HepG2 (cell line): ENCODE results near the gene SERPINA6. TPM values are rescaled to one million over a fixed set of nuclear protein-coding genes. Genes with fewer than 3 reads are reported as not detected.

Experiments
- ATAC-seq: fragments of 200-7000 bp; cut with Tn5 transposase; 3 replicates; pipeline ENCODE4 v1.9.1; 2020; ENCODE audit warnings: mild to moderate bottlenecking, moderate library complexity
- BruUV-seq: library from RNA; stranded (reverse); fragments of 400-500 nt; replicated peaks from 2 replicates; lab custom pipeline; 2021; lab: Mats Ljungman, UMichigan
- CTCF ChIA-PET: fragments of 300-600 bp; formaldehyde crosslinking; extraction: SDS; loops from one replicate; lab custom pipeline; 2021; ENCODE audit warnings: low total read pairs, inconsistent platforms, low intra/inter-chr PET ratio; lab: Yijun Ruan, JAX
- POLR2A ChIA-PET: fragments of 350-600 bp; sonication (Branson Sonifier 250); formaldehyde crosslinking; loops from one replicate; lab custom pipeline; 2020; ENCODE audit warnings: antibody characterized with exemption, inconsistent platforms; lab: Yijun Ruan, JAX
- DNase-seq: peaks from one replicate; pipeline ENCODE4 v3.0.0-alpha.2; 2015; ENCODE audit warnings: low spot score
- FAIRE-seq: peaks from 3 replicates; lab custom pipeline; 2011; peaks lifted over from hg19 to GRCh38; lab: Jason Lieb, UNC
- H2AFZ ChIP-seq: one replicate; pipeline ENCODE4 v1.6.1; 2011; ENCODE audit warnings: low read length, inconsistent platforms
- H3K27ac ChIP-seq: fragments of 300-600 bp; 3 replicates; pipeline ENCODE4 v1.8.0; 2011; ENCODE audit warnings: mixed run types, mild to moderate bottlenecking, mixed read lengths, low read length, inconsistent platforms; ENCODE audit not compliant: insufficient read depth; ENCODE audit errors: extremely low read length
- H3K27me3 ChIP-seq, 2 experiments: fragments of 200-600 bp in 1 of 2; 2 replicates in 1 of 2; 3 replicates in 1 of 2; pipeline versions ENCODE4 v1.6.0 to v1.8.0; 2011; ENCODE audit warnings: low read length in 2 of 2, mild to moderate bottlenecking in 2 of 2, moderate library complexity in 2 of 2, inconsistent platforms in 1 of 2; ENCODE audit not compliant: insufficient read depth in 2 of 2, control insufficient read depth in 1 of 2
- H3K36me3 ChIP-seq, 2 experiments: fragments of 200-600 bp in 1 of 2; replicated peaks in 1 of 2; 2 replicates in 1 of 2; 3 replicates in 1 of 2; pipeline versions ENCODE4 v1.5.1 to v1.8.0; 2011; ENCODE audit warnings: low read length in 2 of 2, inconsistent platforms in 1 of 2; ENCODE audit not compliant: insufficient read depth in 2 of 2, control insufficient read depth in 1 of 2
- H3K4me1 ChIP-seq: 2 replicates; pipeline ENCODE4 v1.5.1; 2012; ENCODE audit warnings: low read length, inconsistent platforms; ENCODE audit not compliant: insufficient read depth
- H3K4me2 ChIP-seq: 2 replicates; pipeline ENCODE4 v1.6.0; 2011; ENCODE audit warnings: low read depth, low read length, inconsistent platforms
- H3K4me3 ChIP-seq, 3 experiments: fragments of 200-600 bp in 1 of 3; sonication (generic), shearing (Covaris generic) in 1 of 3; replicated peaks in 1 of 3; 2 replicates each; pipeline ENCODE4 v1.5.1; 2011 to 2016; ENCODE audit warnings: low read length in 3 of 3, inconsistent platforms in 2 of 3, low read depth in 2 of 3, mild to moderate bottlenecking in 2 of 3, control low read depth in 1 of 3, mixed read lengths in 1 of 3; ENCODE audit not compliant: insufficient read depth in 1 of 3
- H3K79me2 ChIP-seq: one replicate; pipeline ENCODE4 v1.6.1; 2011; ENCODE audit warnings: low read length, inconsistent platforms; ENCODE audit not compliant: insufficient read depth
- H3K9ac ChIP-seq: 2 replicates; pipeline ENCODE4 v1.6.0; 2011; ENCODE audit warnings: mild to moderate bottlenecking, low read depth, low read length, inconsistent platforms; ENCODE audit not compliant: insufficient read depth
- H3K9me3 ChIP-seq: 2 replicates; pipeline ENCODE4 v1.5.1; 2012; ENCODE audit warnings: mild to moderate bottlenecking, low read length
- H4K20me1 ChIP-seq: 2 replicates; pipeline ENCODE4 v1.6.0; 2011; ENCODE audit warnings: inconsistent platforms, mild to moderate bottlenecking, low read length, moderate library complexity; ENCODE audit not compliant: insufficient read depth
- WGBS: methylation state at CpG from one replicate; pipeline ENCODE4 v1.1.6; 2017; ENCODE audit warnings: low lambda C conversion rate; 5-methylcytosine and 5-hydroxymethylcytosine counted together
- in situ Hi-C: cut with HindIII; loops from 2 replicates; pipeline ENCODE4 v1.10.0; 2017; ENCODE audit warnings: low pct_unique_long_range_greater_than_20kb; ENCODE audit not compliant: extremely low pct_ligation_motif_present
- intact Hi-C: fragments of 100-400 bp; cut with micrococcal nuclease; formaldehyde crosslinking; loops from one replicate; pipeline ENCODE4 v1.10.0; 2022; ENCODE audit not compliant: unreplicated experiment
- polyA plus RNA-seq, 8 experiments: library from polyadenylated mRNA; depleted of rRNA in 3 of 8; stranded (reverse) in 7 of 8; unstranded in 1 of 8; fragments of >200 nt; fragmentation: Illumina TruSeq in 4 of 8; extraction: Trizol in 4 of 8; gene quantifications; 2 replicates each; pipeline versions ENCODE4 v1.2.1 to v1.2.3, GENCODE V29; 2011 to 2016; ENCODE audit warnings: low read depth in 4 of 8, missing spikeins in 1 of 8, mixed read lengths in 1 of 8; ENCODE audit not compliant: insufficient read depth in 1 of 8
- total RNA-seq, 5 experiments: library from RNA; depleted of rRNA; stranded (reverse); fragments of >200 nt; fragmentation: Illumina TruSeq; extraction: Trizol; gene quantifications; 2 replicates each; pipeline ENCODE4 v1.2.3, GENCODE V29; 2016; ENCODE audit warnings: low read depth in 1 of 5
- TF ChIP-seq, protein P1 (sequence below): IDR thresholded peaks from 2 replicates; pipeline ENCODE4 v1.6.1; 2016; ENCODE audit warnings: missing genetic modification reagents, missing compliant biosample characterization
- TF ChIP-seq, protein P2 (sequence below): sonication (generic); formaldehyde crosslinking; IDR thresholded peaks from 2 replicates; pipeline ENCODE4 v1.5.1; 2020; ENCODE audit warnings: mild to moderate bottlenecking, missing genetic modification reagents, moderate library complexity

Gene SERPINA6
- total and polyA plus RNA-seq, 2 of the 13 experiments (the other 11 are each of a cell fraction or from before 2014, with no cell fraction given), result 260 to 333 TPM

- Histone ChIP-seq H3K36me3 (no peaks in the 10 kb centered on the region), H3K79me2 (no peaks in the 10 kb centered on the region), H3K9me3 (no peaks in the 10 kb centered on the region), H3K4me2 (no peak within 1 kb of the TSS), H4K20me1 (no peaks in the 10 kb centered on the region), H3K27ac (no peak within 1 kb of the TSS), H3K27me3 (no peaks in the 10 kb centered on the region), H3K4me3 (no peak within 1 kb of the TSS), H2AFZ (no peak within 1 kb of the TSS), H3K9ac (no peak within 1 kb of the TSS), H3K4me1 (peaks cover 100% of the 10 kb centered on the region)
- no peak for FAIRE-seq
- ChIA-PET POLR2A (interaction anchor here (1.2 to 1.6 kb wide), 2 partner anchors 10 to 20 kb away, joined by 3 to 8 read pairs; no protein-coding TSS in a partner anchor), CTCF (no interaction called here)
- ATAC-seq, result no peak
- intact Hi-C loops (no loop called here), in situ Hi-C loops (no loop called here)
- 89% methylated on average over 11 of the region's 14 CpGs for WGBS
- BruUV-seq, result no TSS peak
- TF ChIP-seq, protein P1, sequence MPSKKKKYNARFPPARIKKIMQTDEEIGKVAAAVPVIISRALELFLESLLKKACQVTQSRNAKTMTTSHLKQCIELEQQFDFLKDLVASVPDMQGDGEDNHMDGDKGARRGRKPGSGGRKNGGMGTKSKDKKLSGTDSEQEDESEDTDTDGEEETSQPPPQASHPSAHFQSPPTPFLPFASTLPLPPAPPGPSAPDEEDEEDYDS, result no peak
- TF ChIP-seq, protein P2, sequence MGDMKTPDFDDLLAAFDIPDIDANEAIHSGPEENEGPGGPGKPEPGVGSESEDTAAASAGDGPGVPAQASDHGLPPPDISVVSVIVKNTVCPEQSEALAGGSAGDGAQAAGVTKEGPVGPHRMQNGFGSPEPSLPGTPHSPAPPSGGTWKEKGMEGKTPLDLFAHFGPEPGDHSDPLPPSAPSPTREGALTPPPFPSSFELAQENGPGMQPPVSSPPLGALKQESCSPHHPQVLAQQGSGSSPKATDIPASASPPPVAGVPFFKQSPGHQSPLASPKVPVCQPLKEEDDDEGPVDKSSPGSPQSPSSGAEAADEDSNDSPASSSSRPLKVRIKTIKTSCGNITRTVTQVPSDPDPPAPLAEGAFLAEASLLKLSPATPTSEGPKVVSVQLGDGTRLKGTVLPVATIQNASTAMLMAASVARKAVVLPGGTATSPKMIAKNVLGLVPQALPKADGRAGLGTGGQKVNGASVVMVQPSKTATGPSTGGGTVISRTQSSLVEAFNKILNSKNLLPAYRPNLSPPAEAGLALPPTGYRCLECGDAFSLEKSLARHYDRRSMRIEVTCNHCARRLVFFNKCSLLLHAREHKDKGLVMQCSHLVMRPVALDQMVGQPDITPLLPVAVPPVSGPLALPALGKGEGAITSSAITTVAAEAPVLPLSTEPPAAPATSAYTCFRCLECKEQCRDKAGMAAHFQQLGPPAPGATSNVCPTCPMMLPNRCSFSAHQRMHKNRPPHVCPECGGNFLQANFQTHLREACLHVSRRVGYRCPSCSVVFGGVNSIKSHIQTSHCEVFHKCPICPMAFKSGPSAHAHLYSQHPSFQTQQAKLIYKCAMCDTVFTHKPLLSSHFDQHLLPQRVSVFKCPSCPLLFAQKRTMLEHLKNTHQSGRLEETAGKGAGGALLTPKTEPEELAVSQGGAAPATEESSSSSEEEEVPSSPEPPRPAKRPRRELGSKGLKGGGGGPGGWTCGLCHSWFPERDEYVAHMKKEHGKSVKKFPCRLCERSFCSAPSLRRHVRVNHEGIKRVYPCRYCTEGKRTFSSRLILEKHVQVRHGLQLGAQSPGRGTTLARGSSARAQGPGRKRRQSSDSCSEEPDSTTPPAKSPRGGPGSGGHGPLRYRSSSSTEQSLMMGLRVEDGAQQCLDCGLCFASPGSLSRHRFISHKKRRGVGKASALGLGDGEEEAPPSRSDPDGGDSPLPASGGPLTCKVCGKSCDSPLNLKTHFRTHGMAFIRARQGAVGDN (CRISPR knock-in tag), result peak; percentile 42
- TF ChIP-seq, all 625 proteins: peak for 1
- DNase-seq, result no peak
These were observed 43.2 kb upstream of the SERPINA6 start, which contains the start of gene SERPINA2 for GRCh38 chr14:94366146-94366915. Gene SERPINA2, minus strand, starts transcription at chr14:94366698.
